GM21423 (cell line): ENCODE measurements around the gene IPPK.

Source experiments
- ATAC-seq: cut with Tn5 transposase; IDR thresholded peaks from one replicate; pipeline ENCODE4 v1.9.1; 2021; ENCODE audit warnings: mild to moderate bottlenecking, moderate library complexity; ENCODE audit not compliant: unreplicated experiment

Gene IPPK, protein sequence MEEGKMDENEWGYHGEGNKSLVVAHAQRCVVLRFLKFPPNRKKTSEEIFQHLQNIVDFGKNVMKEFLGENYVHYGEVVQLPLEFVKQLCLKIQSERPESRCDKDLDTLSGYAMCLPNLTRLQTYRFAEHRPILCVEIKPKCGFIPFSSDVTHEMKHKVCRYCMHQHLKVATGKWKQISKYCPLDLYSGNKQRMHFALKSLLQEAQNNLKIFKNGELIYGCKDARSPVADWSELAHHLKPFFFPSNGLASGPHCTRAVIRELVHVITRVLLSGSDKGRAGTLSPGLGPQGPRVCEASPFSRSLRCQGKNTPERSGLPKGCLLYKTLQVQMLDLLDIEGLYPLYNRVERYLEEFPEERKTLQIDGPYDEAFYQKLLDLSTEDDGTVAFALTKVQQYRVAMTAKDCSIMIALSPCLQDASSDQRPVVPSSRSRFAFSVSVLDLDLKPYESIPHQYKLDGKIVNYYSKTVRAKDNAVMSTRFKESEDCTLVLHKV

DNA sequence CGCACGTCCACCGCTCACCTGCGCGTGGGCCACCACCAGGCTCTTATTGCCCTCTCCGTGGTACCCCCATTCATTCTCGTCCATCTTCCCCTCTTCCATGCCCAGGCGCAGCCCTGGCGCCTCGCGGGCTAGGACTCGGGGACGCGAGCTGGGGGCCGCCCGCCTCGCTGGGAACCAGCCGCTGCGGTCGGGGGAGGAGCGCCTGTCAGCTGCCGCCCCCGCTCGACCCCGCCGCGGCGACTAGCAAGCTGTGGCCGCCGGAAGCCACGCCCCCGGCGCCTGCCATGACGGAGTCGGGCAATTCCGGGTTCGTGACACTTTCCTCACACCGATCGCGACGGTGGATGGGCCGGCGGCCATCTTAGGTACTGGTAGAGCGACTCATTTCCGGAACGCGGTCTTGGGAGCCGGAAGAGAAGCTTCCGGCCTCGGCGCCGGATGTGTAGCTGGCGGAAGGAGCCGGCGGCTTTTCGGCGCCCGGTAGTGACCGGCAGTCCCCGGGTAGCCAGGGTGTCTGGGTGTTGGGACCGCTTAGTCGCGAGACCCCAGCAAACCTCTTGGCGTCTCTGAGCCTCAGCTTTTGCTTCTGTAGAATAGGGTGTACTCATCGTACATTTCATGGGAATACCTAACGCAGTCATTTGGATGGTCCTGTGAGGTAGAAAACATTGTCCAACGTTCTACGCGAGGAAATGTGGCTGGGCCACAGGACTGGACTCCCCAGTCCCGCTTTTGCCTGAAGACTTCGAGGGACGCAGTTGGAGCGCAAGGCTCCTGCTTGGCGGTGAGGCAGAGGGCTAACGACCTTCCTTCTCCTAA, at the start of gene IPPK:
TSS of gene IPPK (minus strand) at position 242 of the 819 bp plus-strand sequence. CDS start at position 99, 143 bp downstream.
- ATAC-seq = peak; percentile 94

DNA sequence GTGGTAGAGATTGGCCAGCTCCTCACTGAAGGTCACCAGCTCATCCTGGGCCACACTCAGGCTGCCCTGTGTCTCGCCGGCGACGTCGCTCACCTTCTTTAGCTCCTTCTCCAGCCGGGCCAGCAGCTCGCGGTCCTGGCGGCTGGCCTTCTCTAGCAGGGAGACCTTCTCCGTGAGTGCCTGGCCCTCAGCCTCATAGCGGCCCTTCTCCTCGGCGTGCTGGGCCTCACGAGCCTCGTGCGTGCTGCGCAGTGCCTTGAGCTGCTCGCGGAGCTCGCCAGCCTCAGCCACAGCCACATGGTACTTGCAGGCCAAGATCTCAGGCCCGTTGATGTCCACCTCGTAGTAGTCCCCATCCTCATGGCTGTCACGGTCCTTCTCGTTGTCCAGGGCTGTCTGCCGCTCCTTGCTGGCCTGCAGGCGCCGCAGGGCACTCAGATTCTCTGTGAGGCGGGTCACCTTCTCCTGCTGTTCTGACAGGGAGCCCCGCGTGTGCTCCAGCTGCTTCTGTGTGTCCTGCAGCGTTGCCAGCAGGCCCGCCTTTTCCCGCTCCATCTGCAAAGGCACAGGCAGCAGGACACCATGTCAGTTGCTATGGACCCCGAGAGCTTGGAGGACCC, 49.2 kb upstream of the IPPK start:
- ATAC-seq = no peak

DNA sequence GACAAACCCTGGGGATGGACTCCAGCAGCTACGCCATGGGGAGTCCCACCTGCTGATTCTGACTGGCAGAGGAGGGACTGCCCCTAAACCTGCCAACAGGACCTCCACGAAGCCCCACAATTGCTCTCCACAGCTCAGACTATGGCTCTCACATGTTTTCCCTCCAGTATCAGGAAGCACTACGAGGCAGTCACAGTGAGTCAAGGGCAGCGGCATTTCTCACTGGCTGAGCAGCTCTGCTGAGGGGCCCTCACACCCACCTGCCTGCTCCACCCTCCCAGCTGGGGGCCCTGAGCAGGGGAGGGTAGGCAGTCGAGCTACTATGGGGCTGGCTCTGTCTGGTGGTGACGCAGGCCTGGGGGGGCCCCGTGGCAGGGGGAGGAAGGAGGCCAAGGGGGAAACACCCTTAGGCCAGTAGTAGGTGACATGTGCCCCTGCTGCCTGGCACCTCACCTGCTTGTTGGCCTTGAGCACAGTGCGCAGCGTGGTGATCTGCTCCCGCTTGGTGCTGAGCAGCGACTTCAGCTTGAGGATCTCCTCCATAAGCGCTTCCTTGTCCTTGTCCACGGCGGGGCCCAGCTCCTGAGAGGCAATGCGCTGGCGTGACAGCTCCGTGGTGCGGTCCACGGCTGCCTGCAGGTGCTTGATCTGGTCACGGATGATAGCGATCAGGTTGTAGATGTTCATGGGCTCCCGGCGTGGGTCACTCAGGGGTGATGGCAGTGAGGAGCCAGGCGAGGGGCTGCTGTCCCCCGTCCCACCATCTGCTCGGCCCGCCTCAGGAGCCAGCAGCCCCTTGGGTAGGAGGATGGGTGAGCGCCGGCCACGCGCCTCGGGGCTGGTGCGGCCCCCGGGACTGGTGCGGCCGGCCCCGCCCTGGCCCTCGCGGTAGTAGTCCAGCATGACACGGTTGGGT, 48.4 kb upstream of the IPPK start:
- no peak for ATAC-seq

DNA sequence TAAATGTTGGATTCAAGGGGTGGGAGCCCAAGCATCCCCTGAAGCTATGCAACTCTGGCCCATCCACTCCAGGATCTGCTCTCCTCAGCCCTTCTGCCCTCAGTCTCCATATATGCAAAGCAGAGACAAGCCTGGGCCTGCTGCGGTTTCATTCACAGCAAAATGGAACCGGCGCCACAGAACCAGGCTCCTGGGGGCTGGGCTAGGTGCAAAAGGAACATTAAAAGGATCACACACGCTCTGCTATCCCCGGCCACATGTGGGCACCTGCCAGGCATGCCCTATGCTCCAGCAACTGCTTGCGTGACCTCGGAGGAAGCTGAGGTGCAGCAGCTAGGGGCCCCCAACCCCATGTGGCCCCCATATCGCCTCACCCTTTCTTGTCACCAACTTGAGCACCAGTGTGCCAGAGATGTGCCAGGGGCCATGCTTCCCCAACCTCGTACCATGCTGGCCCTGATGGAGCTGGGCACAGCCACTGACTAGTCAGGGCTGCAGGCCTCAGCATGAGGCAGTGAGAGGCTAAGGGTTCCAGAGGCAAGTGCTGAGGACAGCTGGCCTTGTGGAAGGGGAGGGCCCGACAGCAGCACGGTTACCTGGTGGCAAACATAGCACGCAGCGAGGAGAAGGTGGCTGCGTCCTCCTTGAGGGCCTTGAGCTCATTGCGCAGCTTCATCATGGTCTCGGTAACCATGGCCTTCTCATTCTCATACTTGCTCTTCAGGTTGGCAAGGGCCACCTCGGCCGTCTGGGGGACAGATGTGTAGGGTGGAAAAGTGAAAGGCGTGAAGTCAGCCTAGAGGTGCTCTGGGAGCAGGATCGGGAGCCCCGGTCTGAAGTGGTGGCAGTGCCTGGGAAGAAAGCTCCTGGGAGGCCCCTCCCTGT, 47.5 kb upstream of the IPPK start:
- no peak for ATAC-seq

DNA sequence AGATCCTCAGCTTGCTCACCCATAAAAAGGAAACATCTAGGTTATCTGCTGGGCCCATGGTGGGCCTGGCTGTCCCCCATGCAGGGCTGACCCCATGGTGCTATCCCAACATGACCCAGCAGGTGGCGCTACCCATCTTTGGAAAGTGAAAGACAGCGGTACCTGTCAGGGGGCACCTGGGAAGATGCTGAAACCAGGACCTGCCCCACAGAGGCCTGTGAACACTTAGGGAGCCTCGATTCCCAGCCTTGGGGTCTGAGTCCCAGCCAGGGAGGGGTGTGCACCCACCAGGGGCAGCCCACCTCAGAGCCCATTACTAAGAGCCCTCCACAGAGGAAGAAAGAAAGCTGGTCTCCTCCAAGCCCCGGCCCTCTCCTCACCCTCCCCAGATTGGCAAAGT, 46.6 kb upstream of the IPPK start:
- no peak for ATAC-seq

DNA sequence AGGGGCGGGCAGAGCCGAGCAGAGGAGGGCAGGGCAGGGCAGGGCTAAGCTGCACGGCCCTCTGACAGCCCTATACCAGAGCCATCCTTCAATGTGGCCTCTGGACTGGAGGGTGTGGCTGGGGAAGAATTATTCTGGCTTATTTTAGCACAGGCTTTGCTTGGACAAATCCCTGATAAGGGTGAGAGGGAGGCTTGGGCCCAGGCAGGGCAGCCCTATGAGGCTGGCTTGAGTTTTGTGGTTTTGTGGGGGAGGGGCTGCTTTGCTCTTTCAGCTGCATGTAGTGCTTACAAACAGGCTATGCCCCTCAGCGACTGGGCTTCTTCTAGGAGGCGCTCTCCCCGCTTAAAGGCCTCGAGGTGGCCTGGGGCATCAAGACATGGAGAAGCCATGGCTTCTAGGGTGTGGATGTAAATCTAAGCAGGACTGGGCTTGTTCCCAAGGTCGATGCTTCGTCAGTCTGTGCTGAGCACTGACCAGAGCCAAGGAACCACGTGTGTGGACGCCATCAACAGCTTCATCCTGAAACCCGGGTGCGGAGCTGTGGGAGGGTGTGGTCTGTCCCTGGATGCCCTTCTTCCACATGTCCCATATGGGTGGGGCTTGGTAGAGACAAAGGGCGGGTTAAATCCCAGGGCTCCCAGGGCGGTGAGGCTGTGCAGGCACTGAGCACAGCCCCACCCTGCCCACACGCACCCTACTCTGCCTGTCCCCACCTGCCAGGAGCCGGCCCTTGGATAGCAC, 45.7 kb upstream of the IPPK start:
- ATAC-seq = no peak

DNA sequence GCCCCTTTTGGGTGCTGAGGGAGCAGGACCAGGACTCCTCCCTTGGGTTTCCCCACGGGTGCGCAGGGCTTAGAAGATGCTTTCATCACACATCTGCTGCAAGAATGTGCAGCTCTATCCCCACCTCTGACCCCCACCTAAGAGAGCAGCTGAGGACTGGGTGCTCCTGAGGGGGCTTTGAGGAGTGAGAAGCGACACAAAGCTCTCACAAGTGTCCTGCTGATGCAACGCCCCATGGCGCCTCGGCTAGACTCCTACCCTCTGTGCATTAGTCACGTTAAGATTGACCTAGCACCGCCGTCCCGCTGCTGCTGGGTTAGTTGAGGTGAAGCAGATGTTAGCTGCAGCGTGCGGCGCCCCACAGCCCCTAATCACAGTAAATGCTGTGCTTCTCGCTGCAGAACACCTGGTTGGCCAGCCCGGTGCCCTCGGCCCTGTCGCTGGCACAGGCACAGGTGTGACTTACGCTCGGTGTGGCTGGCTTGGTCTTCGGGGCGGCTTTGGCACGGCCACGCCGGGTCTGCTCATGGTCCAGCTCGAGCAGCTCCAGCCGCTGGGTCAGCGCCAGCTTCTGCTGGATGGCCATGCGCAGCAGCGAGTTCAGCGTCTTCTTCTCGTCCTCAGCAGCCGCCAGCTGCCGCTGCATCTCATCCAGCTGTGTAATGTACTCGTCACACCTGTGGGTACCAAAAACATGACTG, 45.0 kb upstream of the IPPK start:
- no peak for ATAC-seq

DNA sequence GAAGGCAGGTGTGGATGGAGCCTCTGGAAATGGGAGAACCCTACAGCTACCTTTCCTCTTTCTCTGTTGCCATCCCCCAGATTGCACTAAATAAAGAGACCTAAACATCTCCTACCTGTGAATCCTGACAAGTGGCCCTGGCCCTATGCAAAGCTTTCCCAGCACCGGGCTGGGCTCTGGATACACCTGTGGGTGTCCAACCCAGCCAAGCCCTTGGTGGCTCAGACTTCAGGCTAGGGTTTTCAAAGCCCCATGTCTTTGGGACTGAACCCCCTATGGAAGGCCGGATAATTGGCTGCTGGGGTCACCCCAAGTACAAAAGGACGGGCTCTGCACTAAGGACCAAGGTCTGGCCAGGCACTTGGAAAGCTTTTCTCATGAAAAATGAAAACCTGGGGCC, 44.1 kb upstream of the IPPK start:
- ATAC-seq = no peak

DNA sequence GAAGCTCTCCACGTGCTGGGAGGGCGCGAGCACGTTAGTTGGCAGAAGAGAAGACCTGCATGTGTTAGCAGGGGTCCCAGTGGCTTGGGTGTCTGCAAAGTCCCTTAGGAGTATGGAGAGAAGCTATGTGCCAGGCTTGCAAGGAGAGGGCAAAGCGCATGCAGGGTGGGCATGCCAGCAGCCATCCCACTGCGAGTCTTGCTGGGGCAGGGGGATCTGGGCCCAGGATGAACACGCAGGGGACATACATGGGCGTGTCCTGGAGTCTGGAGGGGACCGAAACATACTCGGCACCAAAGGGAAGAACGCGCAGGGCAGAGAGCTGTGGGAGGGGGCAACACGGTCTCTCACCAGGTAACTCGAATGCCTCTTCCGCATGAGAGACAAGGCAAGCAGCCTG, 43.6 kb upstream of the IPPK start:
- ATAC-seq = no peak

DNA sequence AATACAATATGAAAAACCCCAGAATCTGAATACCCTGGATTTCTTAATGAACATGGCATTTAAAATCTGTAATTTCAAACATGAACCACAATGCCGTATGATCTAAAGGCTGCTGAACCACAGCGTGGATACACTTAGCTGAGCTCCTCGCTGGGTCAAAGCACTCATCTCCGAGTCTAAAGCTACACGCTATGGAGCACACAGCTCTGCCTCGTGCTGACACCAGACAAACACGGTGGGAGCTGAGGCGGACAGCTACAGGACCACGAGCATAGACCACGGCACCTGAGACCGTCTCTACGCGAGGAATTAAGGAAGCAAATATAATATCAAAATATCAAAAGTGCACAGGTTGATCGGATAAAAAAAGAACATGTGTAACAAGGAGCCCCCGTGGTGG, 42.8 kb upstream of the IPPK start:
- no peak for ATAC-seq

DNA sequence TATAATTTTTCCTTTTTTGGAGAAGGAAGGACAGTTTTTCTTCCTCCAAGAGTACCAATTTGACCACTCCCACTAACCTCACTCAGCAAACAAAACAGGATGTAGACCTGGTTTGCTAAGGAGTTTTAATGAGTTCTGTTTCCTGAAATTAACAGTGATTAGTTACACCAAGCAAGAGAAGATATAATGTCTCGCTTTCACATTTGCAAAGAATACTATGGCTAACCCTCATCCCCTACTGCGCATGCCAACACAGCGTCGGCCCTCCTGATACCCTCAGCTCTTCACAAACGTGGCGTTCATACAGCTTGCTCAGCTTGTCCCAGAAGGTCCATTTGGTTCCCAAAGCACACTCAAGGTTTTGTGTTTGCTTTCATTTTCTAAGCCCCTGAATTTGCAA, 41.9 kb upstream of the IPPK start:
- ATAC-seq = peak; percentile 41

DNA sequence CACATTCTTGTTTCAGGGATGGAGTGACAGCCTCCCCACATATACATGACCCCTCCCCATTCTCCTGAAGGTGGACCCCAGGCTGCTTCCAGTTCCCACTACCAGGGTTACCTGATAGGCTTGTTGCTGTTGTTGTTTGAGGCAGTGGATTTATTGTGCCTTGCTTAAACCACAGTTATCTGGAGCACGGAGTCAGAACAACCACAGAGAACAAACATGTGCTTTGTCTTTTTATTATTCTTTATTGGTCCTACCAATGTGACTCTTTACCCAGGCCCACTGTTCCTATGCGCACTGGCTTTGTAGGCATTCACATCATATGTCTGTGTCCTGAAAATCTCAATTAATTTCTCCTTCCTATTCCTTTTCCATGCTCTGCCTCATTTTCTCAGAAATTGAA, 41.2 kb upstream of the IPPK start:
- ATAC-seq = no peak

DNA sequence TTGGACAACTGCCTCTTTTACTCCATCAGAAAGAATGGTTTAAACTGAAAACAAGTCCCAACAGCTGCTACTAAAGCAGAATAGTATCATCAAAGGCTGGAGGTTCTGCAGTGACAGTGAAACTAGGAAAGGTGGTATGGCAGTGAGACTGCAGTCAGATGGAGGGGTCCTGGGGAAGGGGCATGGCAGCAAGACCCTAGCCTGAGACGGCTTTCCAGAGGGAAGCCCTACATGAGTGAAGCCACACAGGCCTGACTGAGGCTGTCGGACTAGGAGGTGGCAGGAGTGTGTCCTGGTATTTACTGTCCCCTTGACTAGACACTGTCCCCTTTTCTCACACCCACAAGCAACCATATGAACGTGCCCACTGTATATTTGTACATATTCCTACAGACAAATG, 40.4 kb upstream of the IPPK start:
- no peak for ATAC-seq

DNA sequence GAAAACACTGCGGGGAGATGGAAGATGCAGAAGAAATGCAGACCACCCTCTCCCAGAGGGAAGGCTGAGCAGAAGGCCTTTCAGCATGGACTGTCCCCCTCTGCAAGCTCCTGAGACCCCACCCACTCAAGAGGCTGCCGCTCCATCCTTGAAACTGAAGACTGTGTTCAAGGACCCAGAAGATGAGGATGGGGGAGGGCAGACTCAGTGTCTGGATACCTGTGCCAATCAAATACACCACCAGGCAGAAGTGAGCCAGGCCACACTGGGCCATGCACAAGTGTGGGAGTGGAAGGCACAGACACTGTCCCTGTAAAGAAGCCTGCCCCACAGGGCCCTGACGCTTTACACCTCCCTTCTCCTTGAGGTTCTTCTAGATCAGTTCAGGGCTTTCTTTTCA, 40.0 kb upstream of the IPPK start:
- ATAC-seq = no peak

DNA sequence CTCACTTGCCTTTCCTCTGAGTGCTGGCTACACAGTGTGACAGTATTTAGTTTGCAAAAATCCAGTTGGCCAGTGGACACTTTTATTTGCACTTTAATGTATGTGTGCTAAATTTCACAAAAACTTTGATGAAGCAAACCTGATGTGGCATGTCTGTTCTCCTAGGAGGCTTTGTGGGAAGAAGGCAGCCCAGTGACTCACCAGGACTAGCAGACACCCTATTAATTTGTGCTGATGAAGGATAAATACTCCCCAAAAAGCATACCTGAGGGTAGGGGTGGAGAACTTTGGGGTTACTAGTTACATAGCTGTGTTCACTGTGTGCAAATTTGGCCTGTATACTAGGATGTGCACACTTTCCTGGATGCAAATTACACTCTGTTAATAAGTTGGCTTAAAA, 39.3 kb upstream of the IPPK start:
- ATAC-seq = no peak

DNA sequence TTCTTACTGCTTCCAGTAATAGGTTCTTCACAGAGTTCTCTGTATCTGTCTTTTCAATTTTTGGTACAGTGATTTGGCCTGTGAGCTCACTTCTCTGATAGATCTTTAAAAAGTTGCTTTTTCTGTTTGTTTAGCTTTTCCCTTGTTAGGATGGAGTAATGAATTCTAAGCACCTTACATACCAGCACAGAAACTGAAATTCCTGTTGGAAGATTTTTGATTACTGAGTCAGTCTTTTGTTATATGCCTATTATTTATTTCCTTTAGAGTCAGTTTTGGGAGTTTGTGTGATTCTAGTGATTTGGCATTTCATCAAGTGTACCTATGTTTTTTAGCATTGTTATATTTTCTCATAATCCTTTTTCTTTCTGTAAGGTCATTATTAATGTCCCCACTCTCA, 37.6 kb upstream of the IPPK start:
- no peak for ATAC-seq

DNA sequence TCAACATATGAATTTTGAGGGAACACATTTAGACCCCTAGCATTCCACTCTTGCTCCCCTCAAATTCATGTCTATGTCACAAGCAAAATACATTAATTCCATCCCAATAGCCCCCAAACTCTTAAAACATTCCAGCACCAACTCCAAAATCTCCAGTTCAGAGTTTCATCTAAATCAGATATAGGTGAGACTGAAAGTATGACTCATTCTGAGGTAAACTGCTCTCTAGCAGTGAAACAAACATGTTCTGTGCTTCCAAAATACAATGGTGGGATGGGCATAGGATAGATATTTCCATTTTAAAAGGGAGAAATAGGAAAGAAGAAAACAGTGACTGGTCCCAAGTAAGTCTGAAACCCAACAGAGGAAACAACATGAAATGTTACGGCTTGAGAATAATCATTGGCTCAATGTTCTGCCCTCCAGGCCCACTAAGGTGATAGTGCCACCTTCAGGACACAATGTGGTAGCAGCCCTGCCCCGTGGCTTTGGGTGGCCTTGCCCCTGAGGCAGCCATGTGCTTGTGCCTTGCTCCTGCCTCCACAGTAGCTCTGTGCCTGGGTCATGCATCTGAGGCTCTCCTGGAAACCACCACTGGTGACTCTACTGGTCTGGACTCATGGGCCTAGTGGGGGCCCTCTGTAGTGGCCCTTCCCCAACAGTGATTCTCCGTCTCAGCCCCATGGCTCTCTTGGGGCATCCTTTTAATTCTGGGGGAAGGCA, 36.4 kb upstream of the IPPK start:
- no peak for ATAC-seq

DNA sequence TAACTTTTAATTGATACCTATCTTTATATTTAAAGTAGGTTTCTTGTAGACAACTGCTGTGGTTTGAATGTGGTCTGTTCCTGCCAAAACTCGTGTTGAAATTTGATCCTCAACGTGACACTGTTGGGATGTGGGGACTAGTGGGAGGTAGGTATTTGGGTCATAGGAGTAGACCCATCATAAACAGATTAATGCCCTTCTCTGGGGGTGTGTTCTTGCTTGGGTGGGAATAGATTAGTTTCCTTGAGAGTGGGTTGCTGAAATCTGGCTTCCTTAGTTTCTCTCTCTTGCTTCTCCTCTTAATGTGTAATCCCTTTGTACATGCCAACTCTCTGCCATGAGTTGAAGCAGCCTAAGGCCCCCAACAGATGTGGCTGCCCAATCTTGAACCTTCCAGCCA, 34.6 kb upstream of the IPPK start:
- ATAC-seq = no peak
